ENCODE results near the gene CAP2.
"Not testable (repeated sequence)": the region's sequence is repeated elsewhere in the genome, so short reads cannot be mapped to it uniquely, and the experiment has no call there.

CAP2 gene

GRCh38 chr6:17432356-17432755 lies 39.0 kb downstream of the CAP2 start:
- no peak for DNase-seq (ENCODE audit: extremely low read depth in 1 of 2, low read depth in 1 of 2)

- no peak for DNase-seq (ENCODE audit: extremely low read depth in 1 of 2, low read depth in 1 of 2)
Observed at GRCh38 chr6:17439243-17439993, 46.0 kb downstream of the CAP2 start.

GRCh38 chr6:17440811-17441210 lies 47.4 kb downstream of the CAP2 start:
- DNase-seq (ENCODE audit: extremely low read depth in 1 of 2, low read depth in 1 of 2) = not testable (repeated sequence)

GRCh38 chr6:17442196-17442595 lies 48.8 kb downstream of the CAP2 start:
- no peak for DNase-seq (ENCODE audit: extremely low read depth in 1 of 2, low read depth in 1 of 2)

- DNase-seq (ENCODE audit: extremely low read depth in 1 of 2, low read depth in 1 of 2) = no peak
Observed at GRCh38 chr6:17446713-17447112, 53.3 kb downstream of the CAP2 start.

- DNase-seq (ENCODE audit: extremely low read depth in 1 of 2, low read depth in 1 of 2) = no peak
Observed at GRCh38 chr6:17448165-17448564, 54.8 kb downstream of the CAP2 start.

- no peak for DNase-seq (ENCODE audit: extremely low read depth in 1 of 2, low read depth in 1 of 2)
Observed at GRCh38 chr6:17450397-17450796, 57.0 kb downstream of the CAP2 start.

GRCh38 chr6:17450832-17451231 lies 57.4 kb downstream of the CAP2 start:
- DNase-seq (ENCODE audit: extremely low read depth in 1 of 2, low read depth in 1 of 2) = no peak

- DNase-seq (ENCODE audit: extremely low read depth in 1 of 2, low read depth in 1 of 2) = no peak
Observed at GRCh38 chr6:17452096-17452495, 58.7 kb downstream of the CAP2 start.

- no peak for DNase-seq (ENCODE audit: extremely low read depth in 1 of 2, low read depth in 1 of 2)
Observed at GRCh38 chr6:17454316-17455005, 61.1 kb downstream of the CAP2 start.

- no peak for DNase-seq (ENCODE audit: extremely low read depth in 1 of 2, low read depth in 1 of 2)
Observed at GRCh38 chr6:17455919-17456318, 62.5 kb downstream of the CAP2 start.

GRCh38 chr6:17456711-17457110 lies 63.3 kb downstream of the CAP2 start:
- DNase-seq (ENCODE audit: extremely low read depth in 1 of 2, low read depth in 1 of 2) = no peak

- no peak for DNase-seq (ENCODE audit: extremely low read depth in 1 of 2, low read depth in 1 of 2)
Observed at GRCh38 chr6:17457405-17457804, 64.0 kb downstream of the CAP2 start.

GRCh38 chr6:17457956-17458355 lies 64.6 kb downstream of the CAP2 start:
- no peak for DNase-seq (ENCODE audit: extremely low read depth in 1 of 2, low read depth in 1 of 2)

- no peak for DNase-seq (ENCODE audit: extremely low read depth in 1 of 2, low read depth in 1 of 2)
Observed at GRCh38 chr6:17458966-17459365, 65.6 kb downstream of the CAP2 start.

- no peak for DNase-seq (ENCODE audit: extremely low read depth in 1 of 2, low read depth in 1 of 2)
Observed at GRCh38 chr6:17460862-17461261, 67.5 kb downstream of the CAP2 start.

GRCh38 chr6:17466147-17466546 lies 72.8 kb downstream of the CAP2 start:
- no peak for DNase-seq (ENCODE audit: extremely low read depth in 1 of 2, low read depth in 1 of 2)

- DNase-seq (ENCODE audit: extremely low read depth in 1 of 2, low read depth in 1 of 2) = no peak
Observed at GRCh38 chr6:17466707-17467106, 73.3 kb downstream of the CAP2 start.

GRCh38 chr6:17469006-17469832 lies 75.8 kb downstream of the CAP2 start:
- no peak for DNase-seq (ENCODE audit: extremely low read depth in 1 of 2, low read depth in 1 of 2)

- DNase-seq (ENCODE audit: extremely low read depth in 1 of 2, low read depth in 1 of 2) = no peak
Observed at GRCh38 chr6:17470202-17470937, 77.0 kb downstream of the CAP2 start.

- DNase-seq (ENCODE audit: extremely low read depth in 1 of 2, low read depth in 1 of 2) = no peak
Observed at GRCh38 chr6:17470938-17471327, 77.5 kb downstream of the CAP2 start.

All from activated CD8-positive, alpha-beta memory T cell treated with anti-CD3 and anti-CD28 coated beads for 1 hour (primary cell).